IMR-90 (cell line): ENCODE data around the gene TMTC1.

Experiments used
- RFX5 ChIP-seq: IDR thresholded peaks from 2 replicates; pipeline ENCODE4 v1.8.0; 2012; ENCODE audit warnings: low read depth, mild to moderate bottlenecking, low read length, moderate library complexity
- USF2 ChIP-seq: fragments of 150-350 bp; IDR thresholded peaks from 2 replicates; pipeline ENCODE4 v1.6.1; 2017; ENCODE audit warnings: mild to moderate bottlenecking, antibody characterized with exemption, low read length, low read depth
- TF ChIP-seq, protein P1 (sequence below): conservative IDR thresholded peaks from 2 replicates; pipeline ENCODE4 v1.5.1; 2012; ENCODE audit warnings: mild to moderate bottlenecking, low read depth, low read length, improper control_type of control experiment

DNA sequence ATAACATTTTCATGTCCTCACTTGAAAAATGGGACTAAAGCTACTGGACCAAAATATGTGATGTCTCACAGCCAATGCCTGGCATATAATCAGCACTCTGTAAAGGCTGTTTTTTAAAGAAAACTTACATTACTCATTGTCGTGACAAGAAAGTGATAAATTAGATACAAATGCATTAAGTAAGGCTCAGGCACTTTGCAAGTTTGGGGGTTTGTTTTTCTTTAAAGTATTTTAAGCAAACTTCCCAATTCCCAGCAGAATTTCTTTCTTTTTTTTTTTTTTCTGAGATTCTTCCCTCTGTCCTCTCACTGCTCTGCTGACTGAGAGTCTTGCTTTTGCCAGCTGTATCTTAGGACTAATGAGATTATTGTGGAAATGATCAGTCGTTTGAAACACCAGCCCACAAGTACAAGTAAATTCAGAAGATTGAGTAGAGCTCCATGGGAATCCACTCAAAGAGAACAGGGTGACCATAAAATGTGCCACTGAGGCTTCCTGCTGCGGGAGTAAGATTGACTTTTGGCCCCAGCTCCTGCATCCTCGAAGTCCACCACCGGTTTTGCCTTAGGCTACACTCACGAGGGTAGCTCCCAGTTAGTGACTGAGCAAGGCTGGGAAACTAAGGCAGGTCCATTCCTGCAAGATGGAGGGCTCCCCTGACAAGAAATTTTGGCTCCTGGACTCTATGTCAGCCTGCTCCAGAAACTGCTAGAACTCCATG is 82.8 kb downstream of the TMTC1 start:
- TF ChIP-seq, protein P1, sequence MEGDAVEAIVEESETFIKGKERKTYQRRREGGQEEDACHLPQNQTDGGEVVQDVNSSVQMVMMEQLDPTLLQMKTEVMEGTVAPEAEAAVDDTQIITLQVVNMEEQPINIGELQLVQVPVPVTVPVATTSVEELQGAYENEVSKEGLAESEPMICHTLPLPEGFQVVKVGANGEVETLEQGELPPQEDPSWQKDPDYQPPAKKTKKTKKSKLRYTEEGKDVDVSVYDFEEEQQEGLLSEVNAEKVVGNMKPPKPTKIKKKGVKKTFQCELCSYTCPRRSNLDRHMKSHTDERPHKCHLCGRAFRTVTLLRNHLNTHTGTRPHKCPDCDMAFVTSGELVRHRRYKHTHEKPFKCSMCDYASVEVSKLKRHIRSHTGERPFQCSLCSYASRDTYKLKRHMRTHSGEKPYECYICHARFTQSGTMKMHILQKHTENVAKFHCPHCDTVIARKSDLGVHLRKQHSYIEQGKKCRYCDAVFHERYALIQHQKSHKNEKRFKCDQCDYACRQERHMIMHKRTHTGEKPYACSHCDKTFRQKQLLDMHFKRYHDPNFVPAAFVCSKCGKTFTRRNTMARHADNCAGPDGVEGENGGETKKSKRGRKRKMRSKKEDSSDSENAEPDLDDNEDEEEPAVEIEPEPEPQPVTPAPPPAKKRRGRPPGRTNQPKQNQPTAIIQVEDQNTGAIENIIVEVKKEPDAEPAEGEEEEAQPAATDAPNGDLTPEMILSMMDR: no peak
- TF ChIP-seq USF2 (no peak), RFX5 (no peak)
